Raji (cell line): ENCODE measurements around the gene NEDD4L.

Source experiments
- POLR2A ChIP-seq: IDR thresholded peaks from 2 replicates; pipeline ENCODE4 v1.6.1; 2011; ENCODE audit warnings: low read depth, low read length, control low read depth; ENCODE audit not compliant: insufficient read depth

The NEDD4L gene

GRCh38 chr18:58268849-58269248, 224.8 kb downstream of the NEDD4L start:
- TF ChIP-seq POLR2A: no peak

GRCh38 chr18:58269931-58270330, 225.9 kb downstream of the NEDD4L start:
- no peak for TF ChIP-seq POLR2A

GRCh38 chr18:58270396-58270795, 226.4 kb downstream of the NEDD4L start:
- TF ChIP-seq POLR2A: no peak

- no peak for TF ChIP-seq POLR2A
Measured at GRCh38 chr18:58271770-58272169, 227.7 kb downstream of the NEDD4L start.

GRCh38 chr18:58272209-58272608, 228.2 kb downstream of the NEDD4L start:
- TF ChIP-seq POLR2A: no peak

GRCh38 chr18:58272779-58273435, 228.9 kb downstream of the NEDD4L start:
- TF ChIP-seq POLR2A: no peak

- no peak for TF ChIP-seq POLR2A
Measured at GRCh38 chr18:58275176-58275575, 231.2 kb downstream of the NEDD4L start.

GRCh38 chr18:58276789-58277739, 233.0 kb downstream of the NEDD4L start:
- TF ChIP-seq POLR2A: no peak

- no peak for TF ChIP-seq POLR2A
Measured at GRCh38 chr18:58279504-58280175, 235.6 kb downstream of the NEDD4L start.

- no peak for TF ChIP-seq POLR2A
Measured at GRCh38 chr18:58280191-58280590, 236.2 kb downstream of the NEDD4L start.

GRCh38 chr18:58284699-58285448, 240.8 kb downstream of the NEDD4L start:
- no peak for TF ChIP-seq POLR2A

- no peak for TF ChIP-seq POLR2A
Measured at GRCh38 chr18:58285449-58286130, 241.6 kb downstream of the NEDD4L start.

GRCh38 chr18:58286632-58287352, 242.8 kb downstream of the NEDD4L start:
- TF ChIP-seq POLR2A: no peak

GRCh38 chr18:58287353-58288274, 243.6 kb downstream of the NEDD4L start:
- TF ChIP-seq POLR2A: no peak
